H1 (cell line): Measurements from ENCODE around the gene PLBD1. TPM values are rescaled to one million over a fixed set of nuclear protein-coding genes. Genes with fewer than 3 reads are reported as not detected.

Source experiments
- CTCF ChIA-PET: fragments of 300-600 bp; sonication (Branson Sonifier 250); formaldehyde crosslinking; loops from one replicate; lab custom pipeline; 2021; ENCODE audit not compliant: partially characterized antibody; lab: Charles Lee
- POLR2A ChIA-PET: fragments of 300-600 bp; sonication (Branson Sonifier 250); formaldehyde crosslinking; loops from one replicate; lab custom pipeline; 2021; ENCODE audit warnings: inconsistent platforms; ENCODE audit not compliant: partially characterized antibody; lab: Charles Lee
- DNase-seq, 2 experiments: peaks; one replicate each; pipeline versions ENCODE4 v3.0.0 to v3.0.0-alpha.2; 2010 to 2022; ENCODE audit warnings: low spot score in 2 of 2, low read depth in 1 of 2, mixed read lengths in 1 of 2
- FAIRE-seq: peaks from 2 replicates; lab custom pipeline; 2011; peaks lifted over from hg19 to GRCh38; lab: Jason Lieb, UNC
- H2AFZ ChIP-seq: 2 replicates; pipeline ENCODE4 v1.8.1; 2012; ENCODE audit warnings: low read length, inconsistent platforms
- H2AK5ac ChIP-seq: 2 replicates; pipeline ENCODE4 v1.6.1; 2013; ENCODE audit warnings: low read depth, low read length
- H2BK120ac ChIP-seq: replicated peaks from 2 replicates; pipeline ENCODE3; 2013; ENCODE audit warnings: low read depth, low read length, inconsistent platforms
- H2BK12ac ChIP-seq: 2 replicates; pipeline ENCODE4 v1.6.1; 2013; ENCODE audit warnings: low read depth, low read length
- H2BK15ac ChIP-seq: 2 replicates; pipeline ENCODE4 v1.6.1; 2013; ENCODE audit warnings: low read length
- H2BK20ac ChIP-seq: 2 replicates; pipeline ENCODE4 v1.6.1; 2013; ENCODE audit warnings: low read length
- H2BK5ac ChIP-seq: 2 replicates; pipeline ENCODE4 v1.6.1; 2013; ENCODE audit warnings: low read depth, low read length
- H3K14ac ChIP-seq: 2 replicates; pipeline ENCODE4 v1.6.1; 2013; ENCODE audit warnings: inconsistent platforms; ENCODE audit not compliant: insufficient read length
- H3K18ac ChIP-seq: 2 replicates; pipeline ENCODE4 v1.6.1; 2013; ENCODE audit warnings: low read length; ENCODE audit errors: extremely low read depth
- H3K23ac ChIP-seq: 2 replicates; pipeline ENCODE4 v1.6.1; 2013; ENCODE audit warnings: inconsistent platforms; ENCODE audit not compliant: insufficient read length
- H3K23me2 ChIP-seq: 2 replicates; pipeline ENCODE4 v1.6.1; 2013; ENCODE audit warnings: low read depth, low read length
- H3K27ac ChIP-seq: 2 replicates; pipeline ENCODE4 v1.6.1; 2011; ENCODE audit warnings: low read depth, low read length, inconsistent platforms
- H3K27me3 ChIP-seq, 4 experiments: replicated peaks in 1 of 4; 1 replicate in 1 of 4; 2 replicates in 3 of 4; pipeline versions ENCODE4 v1.6.1 to v1.8.1; 2011 to 2013; ENCODE audit warnings: low read length in 3 of 4, mild to moderate bottlenecking in 3 of 4, inconsistent platforms in 2 of 4, mixed read lengths in 2 of 4, moderate library complexity in 1 of 4; ENCODE audit not compliant: control insufficient read depth in 3 of 4, insufficient read depth in 3 of 4; ENCODE audit errors: extremely low read depth in 1 of 4
- H3K36me3 ChIP-seq, 4 experiments: 2 replicates each; pipeline versions ENCODE4 v1.6.1 to v1.8.1; 2011 to 2013; ENCODE audit warnings: mild to moderate bottlenecking in 4 of 4, low read length in 3 of 4, moderate library complexity in 2 of 4, control low read depth in 1 of 4, inconsistent platforms in 1 of 4; ENCODE audit not compliant: insufficient read depth in 4 of 4, control insufficient read depth in 2 of 4
- H3K4ac ChIP-seq: replicated peaks from 2 replicates; pipeline ENCODE3; 2013; ENCODE audit warnings: low read length, low read depth, mixed read lengths, inconsistent platforms; ENCODE audit not compliant: insufficient read length
- H3K4me1 ChIP-seq, 4 experiments: replicated peaks in 1 of 4; 1 replicate in 1 of 4; 2 replicates in 3 of 4; pipeline versions ENCODE4 v1.6.1 to v1.8.1; 2011 to 2013; ENCODE audit warnings: low read length in 3 of 4, inconsistent platforms in 2 of 4, mixed read lengths in 1 of 4; ENCODE audit not compliant: insufficient read depth in 4 of 4, control insufficient read depth in 3 of 4
- H3K4me2 ChIP-seq, 2 experiments: 2 replicates each; pipeline versions ENCODE4 v1.6.1 to v1.8.1; 2011 to 2013; ENCODE audit warnings: low read depth in 2 of 2, low read length in 2 of 2, control low read depth in 1 of 2, inconsistent platforms in 1 of 2, mild to moderate bottlenecking in 1 of 2; ENCODE audit not compliant: insufficient read depth in 1 of 2
- H3K4me3 ChIP-seq, 4 experiments: fragments of 200-600, 300-600 bp in 1 of 4; sonication (generic), shearing (Covaris generic), sonication (Bioruptor Twin) in 1 of 4; 2 replicates each; pipeline versions ENCODE4 v1.5.1 to v1.8.1; 2011 to 2016; ENCODE audit warnings: low read length in 4 of 4, low read depth in 3 of 4, control low read depth in 2 of 4, inconsistent platforms in 2 of 4, mild to moderate bottlenecking in 2 of 4, mixed read lengths in 1 of 4, moderate library complexity in 1 of 4; ENCODE audit not compliant: insufficient read depth in 2 of 4; ENCODE audit errors: extremely low read depth in 1 of 4
- H3K56ac ChIP-seq: replicated peaks from 2 replicates; pipeline ENCODE3; 2013; ENCODE audit warnings: low read depth, mild to moderate bottlenecking, mixed read lengths, low read length, inconsistent platforms; ENCODE audit not compliant: insufficient read length
- H3K79me1 ChIP-seq: 2 replicates; pipeline ENCODE4 v1.6.1; 2013; ENCODE audit warnings: low read depth, low read length, control low read depth
- H3K79me2 ChIP-seq, 2 experiments: 2 replicates each; pipeline versions ENCODE4 v1.6.1 to v1.8.1; 2012 to 2013; ENCODE audit warnings: low read length in 2 of 2, mild to moderate bottlenecking in 2 of 2, inconsistent platforms in 1 of 2; ENCODE audit not compliant: insufficient read depth in 2 of 2, control insufficient read depth in 1 of 2
- H3K9ac ChIP-seq, 4 experiments: replicated peaks in 1 of 4; 1 replicate in 1 of 4; 2 replicates in 3 of 4; pipeline versions ENCODE4 v1.6.1 to v1.8.1; 2011 to 2013; ENCODE audit warnings: low read depth in 3 of 4, low read length in 3 of 4, control low read depth in 2 of 4, mild to moderate bottlenecking in 2 of 4, moderate library complexity in 2 of 4, inconsistent platforms in 1 of 4; ENCODE audit errors: extremely low read depth in 1 of 4
- H3K9me3 ChIP-seq, 2 experiments: 2 replicates each; pipeline versions ENCODE4 v1.6.1 to v1.8.1; 2012 to 2013; ENCODE audit warnings: mild to moderate bottlenecking in 2 of 2, moderate library complexity in 2 of 2, control low read depth in 1 of 2, inconsistent platforms in 1 of 2, low read depth in 1 of 2, low read length in 1 of 2, mixed read lengths in 1 of 2; ENCODE audit not compliant: insufficient read depth in 2 of 2
- H4K20me1 ChIP-seq, 2 experiments: replicated peaks in 1 of 2; 2 replicates each; pipeline versions ENCODE3 to v1.8.1; 2011 to 2013; ENCODE audit warnings: inconsistent platforms in 2 of 2, low read length in 2 of 2, mild to moderate bottlenecking in 1 of 2; ENCODE audit not compliant: insufficient read depth in 2 of 2, control insufficient read depth in 1 of 2
- H4K5ac ChIP-seq: 2 replicates; pipeline ENCODE4 v1.6.1; 2013; ENCODE audit warnings: low read length, low read depth, mixed read lengths, inconsistent platforms; ENCODE audit not compliant: insufficient read length
- H4K8ac ChIP-seq: 2 replicates; pipeline ENCODE4 v1.8.0; 2013; ENCODE audit warnings: mild to moderate bottlenecking, moderate library complexity, low read length, inconsistent platforms; ENCODE audit not compliant: insufficient read depth; ENCODE audit errors: extremely low read depth
- H4K91ac ChIP-seq: replicated peaks from 2 replicates; pipeline ENCODE3; 2013; ENCODE audit warnings: low read length, mixed read lengths, inconsistent platforms; ENCODE audit not compliant: insufficient read length
- KDM4A ChIP-seq: IDR thresholded peaks from one replicate; pipeline ENCODE4 v1.7.1; 2012; ENCODE audit warnings: low read depth, mild to moderate bottlenecking, moderate library complexity, low read length, inconsistent platforms; ENCODE audit not compliant: severe bottlenecking
- NRF1 ChIP-seq: IDR thresholded peaks from 2 replicates; pipeline ENCODE4 v1.6.1; 2011; ENCODE audit warnings: mild to moderate bottlenecking, low read depth, low read length, improper control_type of control experiment
- TAF1 ChIP-seq: IDR thresholded peaks from 2 replicates; pipeline ENCODE4 v1.6.1; 2011; ENCODE audit warnings: mild to moderate bottlenecking, low read depth, low read length
- WGBS, 2 experiments: shearing (Covaris generic) in 1 of 2; methylation state at CpG; one replicate each; pipeline versions ENCODE4 v1.1.6 to v1.1.7; 2013 to 2015; ENCODE audit warnings: low lambda C conversion rate in 2 of 2, mixed read lengths in 2 of 2, inconsistent platforms in 1 of 2, low coverage in 1 of 2, missing lambda C conversion rate in 1 of 2; ENCODE audit not compliant: insufficient replicate concordance in 2 of 2, insufficient coverage in 1 of 2, insufficient read length in 1 of 2; ENCODE audit errors: extremely low coverage in 1 of 2, missing lambda C conversion rate in 1 of 2; 5-methylcytosine and 5-hydroxymethylcytosine counted together
- polyA plus RNA-seq, 7 experiments: library from polyadenylated mRNA; depleted of rRNA in 3 of 7; stranded (reverse) in 5 of 7; unstranded in 2 of 7; fragments of >200 nt in 5 of 7; fragments of 200-250 nt in 2 of 7; gene quantifications; 1 replicate in 5 of 7; 2 replicates in 1 of 7; 4 replicates in 1 of 7; pipeline versions ENCODE4 v1.2.1 to v1.2.3, GENCODE V29; 2011 to 2013; ENCODE audit warnings: missing spikeins in 2 of 7, mixed read lengths in 2 of 7
- total RNA-seq: library from RNA; stranded (reverse); fragmentation: NEBNext Ultra II Directional; extraction: Animal tissue kit (Norgen Biotek cat#: 25700); gene quantifications from 2 replicates; pipeline ENCODE4 v1.2.1, GENCODE V29; 2021

PLBD1 gene
- total and polyA plus RNA-seq, 2 of the 8 experiments (the other 6 are each of a cell fraction or from before 2014, with no cell fraction given): 6.3 to 12.3 TPM

DNA sequence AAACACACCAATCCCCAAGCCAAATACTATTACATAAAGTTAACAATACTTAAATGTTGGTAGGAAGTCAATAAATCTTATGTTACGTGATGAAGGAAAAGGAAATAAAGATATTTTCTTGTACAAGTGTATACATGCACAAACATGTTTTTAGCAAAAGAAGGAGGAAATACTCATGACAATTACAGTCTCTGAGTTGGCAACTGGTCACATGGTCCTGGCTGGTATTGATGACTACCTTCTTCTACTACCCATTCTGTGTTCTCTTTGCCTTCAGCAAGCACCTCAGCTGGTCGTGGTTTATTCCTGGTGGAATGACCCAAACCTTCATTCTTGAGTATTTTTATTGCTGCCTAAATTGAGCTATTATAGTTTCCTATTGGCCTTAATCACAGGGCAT, 84.8 kb downstream of the PLBD1 start:
- no peak overlapping the region for H3K4me2 ChIP-seq
- H3K4ac ChIP-seq: no peak overlapping the region
- 79% methylated on average over 2 of the region's 2 CpGs; no CpG with 5 or more reads in 1 of the 2 experiments for WGBS, 2 experiments
- no peak for TF ChIP-seq NRF1
- TF ChIP-seq KDM4A: no peak
- TF ChIP-seq TAF1: no peak

More for the DNA sequence above, 84.8 kb downstream of the PLBD1 start:
- no peak overlapping the region for H2BK5ac ChIP-seq
- H3K9ac ChIP-seq: no peak overlapping the region
- H2BK20ac ChIP-seq: no peak overlapping the region
- H2BK12ac ChIP-seq: no peak overlapping the region
- H2AFZ ChIP-seq: no peak overlapping the region
- H4K5ac ChIP-seq: no peak overlapping the region
- H3K27ac ChIP-seq: no peak overlapping the region
- FAIRE-seq (no peak), DNase-seq (no peak)
- no peak overlapping the region for H2BK120ac ChIP-seq
- H3K36me3 ChIP-seq: peaks cover 7 to 84% (median 42%) of the 10 kb centered on the region in 4 experiments
- no peaks in the 10 kb centered on the region for H3K27me3 ChIP-seq
- no peaks in the 10 kb centered on the region for H3K9me3 ChIP-seq
- H2BK15ac ChIP-seq: no peak overlapping the region
- no peaks in the 10 kb centered on the region for H3K23me2 ChIP-seq
- no peak overlapping the region for H3K14ac ChIP-seq
- no peak overlapping the region for H3K4me3 ChIP-seq
- no peak overlapping the region for H4K8ac ChIP-seq
- no peaks in the 10 kb centered on the region for H4K20me1 ChIP-seq
- H3K56ac ChIP-seq: no peak overlapping the region
- ChIA-PET CTCF (interaction anchor here (0.9 kb wide), 1 partner anchor 29 kb away, joined by 3 read pairs; no protein-coding TSS in a partner anchor), POLR2A (no interaction called here)
- H3K4me1 ChIP-seq: no peaks in the 10 kb centered on the region
- H3K79me2 ChIP-seq: no peaks in the 10 kb centered on the region
- no peak overlapping the region for H4K91ac ChIP-seq
- H3K79me1 ChIP-seq: no peaks in the 10 kb centered on the region; the same call in 1 of the 2 replicates
- no peak overlapping the region for H3K23ac ChIP-seq
- no peak overlapping the region for H2AK5ac ChIP-seq
- no peak overlapping the region for H3K18ac ChIP-seq
